ENCODE measurements around the gene CTSZ. TPM values are rescaled to one million over a fixed set of nuclear protein-coding genes. Genes with fewer than 3 reads are reported as not detected.

CTSZ gene
- total RNA-seq, 4 donors from 2014 or later: 22.3 to 89.7 (median 57.2) TPM

- peak overlapping the region in 1 of 4 donors; percentile 22 for H3K27ac ChIP-seq
- no peak for TF ChIP-seq CTCF (IDR thresholded peaks at IDR 0.05)
- TF ChIP-seq POLR2A (IDR thresholded peaks at IDR 0.05): no peak
- H3K4me3 ChIP-seq: no peak overlapping the region
- H3K9me3 ChIP-seq: no peaks in the 10 kb centered on the region
- no peaks in the 10 kb centered on the region for H3K27me3 ChIP-seq
- peaks cover 24 to 53% (median 31%) of the 10 kb centered on the region in 3 donors for H3K4me1 ChIP-seq
- 82 to 84% methylated on average over 12 to 14 of the region's 17 CpGs for WGBS, 2 donors
- no peak for DNase-seq
- H3K36me3 ChIP-seq: peaks cover 4 to 54% (median 8%) of the 10 kb centered on the region in 3 donors
- intact Hi-C loops (cut with DNase I): no loop called here
Observed at GRCh38 chr20:59002874-59003399, 4.1 kb downstream of the CTSZ start.

- no peak for DNase-seq
- Histone ChIP-seq H3K4me3 (no peak overlapping the region), H3K27me3 (no peaks in the 10 kb centered on the region), H3K4me1 (peaks cover 19 to 47% (median 25%) of the 10 kb centered on the region in 3 donors), H3K36me3 (peaks cover 4 to 60% (median 10%) of the 10 kb centered on the region in 3 donors), H3K27ac (no peak overlapping the region), H3K9me3 (no peaks in the 10 kb centered on the region)
- intact Hi-C loops (cut with DNase I): no loop called here
- TF ChIP-seq CTCF (IDR thresholded peaks at IDR 0.05): no peak
- TF ChIP-seq POLR2A (IDR thresholded peaks at IDR 0.05): no peak
- WGBS, 2 donors: 95 to 96% methylated on average over 7 of the region's 8 CpGs
Observed at GRCh38 chr20:59002388-59002787, 4.7 kb downstream of the CTSZ start.

GRCh38 chr20:59001449-59002171 lies 5.4 kb downstream of the CTSZ start:
- Histone ChIP-seq H3K4me1 (peaks cover 17 to 40% (median 25%) of the 10 kb centered on the region in 3 donors), H3K27me3 (no peaks in the 10 kb centered on the region), H3K36me3 (peaks cover 4 to 68% (median 13%) of the 10 kb centered on the region in 3 donors), H3K4me3 (no peak overlapping the region), H3K9me3 (no peaks in the 10 kb centered on the region), H3K27ac (no peak overlapping the region)
- TF ChIP-seq CTCF (IDR thresholded peaks at IDR 0.05): no peak
- no peak for TF ChIP-seq POLR2A (IDR thresholded peaks at IDR 0.05)
- no peak for DNase-seq
- intact Hi-C loops (cut with DNase I): no loop called here
- WGBS, 2 donors: 85 to 86% methylated on average over 4 to 20 of the region's 27 CpGs

GRCh38 chr20:59001068-59001448 lies 6.0 kb downstream of the CTSZ start:
- H3K36me3 ChIP-seq: peaks cover 7 to 73% (median 13%) of the 10 kb centered on the region in 3 donors
- intact Hi-C loops (cut with DNase I): no loop called here
- WGBS, 2 donors: 84% methylated on average over 3 of the region's 13 CpGs; no CpG with 5 or more reads in 1 of the 2 donors

More at GRCh38 chr20:59001068-59001448, 6.0 kb downstream of the CTSZ start:
- Histone ChIP-seq H3K9me3 (no peaks in the 10 kb centered on the region), H3K27ac (no peak overlapping the region), H3K4me1 (peaks cover 11 to 35% (median 20%) of the 10 kb centered on the region in 3 donors), H3K27me3 (no peaks in the 10 kb centered on the region), H3K4me3 (no peak overlapping the region)
- DNase-seq: no peak
- TF ChIP-seq CTCF (IDR thresholded peaks at IDR 0.05) (no peak), POLR2A (IDR thresholded peaks at IDR 0.05) (no peak)
